Dermis microvascular lymphatic vessel endothelial cell (primary cell): ENCODE results near the gene LRRC47. TPM values are rescaled to one million over a fixed set of nuclear protein-coding genes. Genes with fewer than 3 reads are reported as not detected.

Experiments used
- DNase-seq, 2 donors: peaks; one replicate each; pipeline versions ENCODE4 v3.0.0 to v3.0.0-alpha.2; 2010; ENCODE audit warnings: low read depth in 2 of 2
- total RNA-seq: library from RNA; depleted of rRNA; stranded (reverse); fragments of >200 nt; gene quantifications from 2 replicates; pipeline ENCODE4 v1.2.1, GENCODE V29; 2014

The LRRC47 gene
- total RNA-seq, 1 donor from 2014 or later = 20.2 TPM

- no peak for DNase-seq
Measured at GRCh38 chr1:3772715-3773571, 23.4 kb downstream of the LRRC47 start, which contains the start of gene SMIM1. SMIM1 (plus strand) TSS chr1:3772749; CDS start chr1:3775374, 2,625 bp downstream.

GRCh38 chr1:3772027-3772714 is 24.1 kb downstream of the LRRC47 start:
- DNase-seq = peak; percentile 38 to 80

GRCh38 chr1:3771108-3772026 is 24.9 kb downstream of the LRRC47 start:
- no peak for DNase-seq

DNA sequence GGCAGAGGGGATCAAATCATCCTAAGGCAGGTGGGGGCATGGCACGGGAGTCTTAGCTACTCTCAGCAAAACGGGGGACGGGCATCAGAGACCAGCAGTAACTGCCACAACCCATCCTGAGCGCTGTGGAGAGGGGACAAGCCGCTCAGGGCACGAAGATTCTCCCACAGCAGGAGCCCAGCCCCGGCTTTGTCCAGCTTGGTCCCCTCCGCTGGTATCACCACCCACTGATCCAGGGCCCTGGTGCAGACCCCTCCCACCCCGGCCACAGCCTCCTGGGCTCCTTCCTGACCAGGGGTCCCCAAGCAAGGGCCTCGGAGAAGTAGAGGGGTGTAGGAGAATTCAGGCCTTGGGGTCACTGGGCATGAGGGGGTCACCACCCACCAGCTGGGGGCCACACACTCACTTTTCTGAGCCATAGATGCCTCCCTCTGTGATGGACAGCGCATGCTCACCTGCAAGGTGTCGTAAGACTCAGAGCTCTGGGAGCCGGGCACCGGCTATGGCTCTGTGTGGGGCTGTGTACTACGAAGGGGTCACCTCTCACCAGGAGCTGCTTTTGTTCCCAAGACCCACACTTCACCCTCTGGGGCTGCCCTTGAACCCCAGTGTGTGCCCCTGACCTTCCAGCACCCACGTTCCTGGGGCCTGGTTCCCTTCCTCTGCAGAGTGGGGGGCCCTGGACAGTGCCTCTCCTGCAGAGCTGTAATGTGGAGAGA is 26.1 kb downstream of the LRRC47 start:
- no peak for DNase-seq

- DNase-seq = no peak
Measured at GRCh38 chr1:3768811-3769390, 27.4 kb downstream of the LRRC47 start.

DNA sequence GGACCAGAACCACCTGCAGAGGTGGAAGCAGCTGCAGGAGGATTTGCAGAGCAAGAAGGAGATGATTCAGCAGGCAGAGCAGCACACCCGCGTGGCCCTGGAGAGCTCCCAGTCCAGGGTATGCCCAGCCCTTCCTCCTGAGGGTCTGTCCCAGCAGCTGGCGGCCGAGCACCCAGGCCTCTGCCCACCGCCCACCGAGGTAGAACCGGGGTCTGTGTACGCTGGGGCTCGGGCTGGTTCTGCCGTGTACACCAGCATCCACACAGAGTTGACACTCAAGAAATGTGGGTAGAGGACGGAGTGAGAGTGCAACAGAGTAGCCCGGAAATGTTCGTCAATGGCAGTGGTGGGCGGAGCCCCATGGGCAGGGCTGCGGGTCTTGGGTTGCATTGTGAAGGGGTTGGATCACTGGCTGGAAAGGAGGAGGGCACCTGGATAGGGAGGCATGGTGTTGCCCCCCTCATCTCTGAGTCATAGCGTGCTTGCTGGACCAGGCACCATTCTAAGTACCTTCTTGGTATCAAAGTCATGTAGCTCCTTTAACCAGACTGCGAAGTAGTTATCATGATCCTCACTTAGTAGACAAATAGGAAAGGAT is 28.9 kb downstream of the LRRC47 start:
- DNase-seq = no peak

DNA sequence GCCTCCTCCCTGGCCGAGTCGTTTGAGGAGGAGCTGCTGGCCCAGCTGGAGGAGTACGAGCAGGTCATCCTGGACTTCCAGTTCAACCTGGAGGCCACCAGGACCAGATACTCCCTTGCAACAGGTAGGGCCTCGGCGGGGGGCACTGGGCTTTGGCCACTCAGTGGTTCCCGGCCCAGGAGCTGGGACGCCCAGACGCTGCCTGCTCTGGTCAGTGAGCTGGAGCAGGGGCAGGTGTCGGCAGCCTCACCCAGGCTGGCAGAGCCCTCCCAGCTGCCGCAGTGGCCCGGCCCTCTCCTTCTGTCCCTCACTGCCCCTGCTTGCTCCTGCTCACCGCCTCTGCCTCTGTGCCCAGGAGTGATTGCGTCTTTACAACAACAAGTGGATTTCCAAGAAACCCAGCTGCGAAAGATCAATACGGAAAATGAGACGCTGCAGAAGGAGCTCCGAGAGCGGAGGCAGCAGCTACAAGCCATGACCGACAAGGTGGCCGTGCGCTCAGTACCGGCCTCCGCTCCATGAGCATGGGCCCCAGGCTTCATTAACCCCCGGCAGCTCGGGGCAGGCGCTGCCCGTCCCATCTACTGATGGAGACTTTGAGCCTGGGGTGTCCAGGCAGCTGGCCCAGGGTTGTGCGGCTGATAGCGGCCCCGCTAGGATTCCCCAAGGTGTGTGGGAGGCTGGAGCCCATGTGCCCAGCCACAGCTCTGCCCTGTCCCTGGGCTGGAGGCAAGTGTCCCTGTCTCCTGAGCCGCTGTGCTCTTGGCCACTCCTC is 32.8 kb downstream of the LRRC47 start:
- no peak for DNase-seq

DNA sequence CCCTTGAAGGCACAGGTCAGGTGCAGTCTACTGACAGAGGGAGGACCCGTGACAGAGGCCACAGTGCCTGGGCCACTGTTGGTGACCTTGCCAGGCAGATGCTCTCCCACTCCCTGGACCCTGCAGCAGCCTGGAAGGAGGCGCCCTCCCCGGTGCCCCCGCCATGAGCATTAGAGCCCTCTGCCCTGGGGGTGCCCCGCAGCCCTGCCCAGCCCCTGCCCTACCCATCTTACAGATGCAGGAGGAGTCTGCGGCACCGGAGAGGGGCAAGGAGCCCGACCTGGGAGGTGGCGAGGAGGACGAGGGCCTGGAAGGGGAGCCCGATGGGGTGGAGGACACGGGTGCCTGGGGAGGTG is 33.4 kb downstream of the LRRC47 start:
- DNase-seq = no peak

DNA sequence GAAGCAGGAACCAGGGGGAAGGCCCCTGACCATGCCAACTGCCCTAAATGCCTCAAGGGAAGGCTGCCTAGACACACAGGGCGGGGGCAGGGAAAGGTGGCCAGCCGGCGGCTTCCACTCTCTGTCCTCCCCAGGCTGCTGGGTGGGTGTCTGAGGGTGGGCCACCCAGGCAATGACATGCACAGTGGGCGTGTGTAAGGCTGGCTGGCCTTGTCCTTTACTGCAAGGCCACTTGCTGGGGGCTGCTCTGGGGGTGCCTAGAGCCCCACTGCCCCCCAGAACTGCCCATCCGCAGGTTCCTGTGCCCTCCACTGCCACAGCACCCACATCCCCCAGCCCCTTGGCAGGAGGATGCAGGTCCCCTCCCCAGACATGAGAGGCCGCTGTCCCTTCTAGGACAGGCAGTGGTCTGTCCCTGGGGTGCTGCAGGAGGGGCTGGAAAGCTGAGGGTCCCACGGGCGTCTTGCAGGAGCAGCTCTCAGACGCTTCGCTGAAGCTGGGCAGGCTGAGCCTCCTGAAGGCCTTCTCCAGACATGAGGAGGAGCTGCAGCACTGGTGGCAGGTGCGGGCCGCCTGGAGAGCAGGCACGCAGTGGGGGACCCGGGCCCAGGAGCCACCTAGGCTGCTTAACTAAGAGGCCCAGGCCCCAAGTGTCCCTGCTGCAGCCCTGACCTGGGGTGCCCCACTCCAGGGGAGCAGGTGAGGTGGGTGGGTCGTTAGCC is 34.0 kb downstream of the LRRC47 start:
- DNase-seq = no peak

GRCh38 chr1:3761296-3762010 is 34.8 kb downstream of the LRRC47 start:
- DNase-seq = no peak

DNA sequence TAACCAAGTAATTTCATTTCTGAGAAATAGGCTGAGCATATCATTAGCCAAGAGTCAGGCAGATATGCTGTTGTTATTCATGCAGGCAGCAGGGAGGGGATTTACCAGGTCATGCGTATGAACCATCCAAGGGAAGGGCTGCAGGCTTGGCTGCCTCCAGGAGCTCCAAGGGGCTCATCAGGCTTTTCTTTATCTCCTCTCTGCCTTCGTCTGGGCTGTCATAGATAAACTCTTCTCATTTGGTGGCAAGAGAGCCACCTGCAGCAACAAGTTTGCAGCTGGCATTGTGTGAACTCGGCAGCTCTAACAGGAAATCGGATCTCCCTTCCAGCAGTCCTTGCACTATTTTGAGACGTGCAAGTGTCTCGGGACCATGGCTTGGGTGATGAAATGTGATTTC is 36.5 kb downstream of the LRRC47 start:
- DNase-seq = no peak

DNA sequence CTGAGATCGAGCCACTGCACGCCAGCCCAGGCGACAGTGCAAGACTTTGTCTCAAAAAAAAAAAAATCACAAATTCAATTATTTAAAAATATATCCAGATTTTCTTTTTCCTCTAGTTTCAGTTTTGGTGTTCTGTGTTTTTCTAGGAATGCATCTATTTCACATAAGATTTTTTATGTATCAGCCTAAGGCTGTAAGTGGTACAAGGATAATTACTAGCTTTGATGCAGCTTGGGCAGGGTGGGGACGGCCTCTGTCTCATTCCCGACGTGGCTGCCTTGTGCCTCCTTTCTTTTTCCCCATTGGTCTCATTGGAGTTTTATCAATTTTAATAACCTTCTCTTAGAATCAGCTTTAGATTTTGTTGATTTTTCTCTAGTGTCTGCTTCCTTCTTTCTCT is 37.1 kb downstream of the LRRC47 start:
- no peak for DNase-seq

- no peak for DNase-seq
Measured at GRCh38 chr1:3756394-3756793, 39.9 kb downstream of the LRRC47 start.

DNA sequence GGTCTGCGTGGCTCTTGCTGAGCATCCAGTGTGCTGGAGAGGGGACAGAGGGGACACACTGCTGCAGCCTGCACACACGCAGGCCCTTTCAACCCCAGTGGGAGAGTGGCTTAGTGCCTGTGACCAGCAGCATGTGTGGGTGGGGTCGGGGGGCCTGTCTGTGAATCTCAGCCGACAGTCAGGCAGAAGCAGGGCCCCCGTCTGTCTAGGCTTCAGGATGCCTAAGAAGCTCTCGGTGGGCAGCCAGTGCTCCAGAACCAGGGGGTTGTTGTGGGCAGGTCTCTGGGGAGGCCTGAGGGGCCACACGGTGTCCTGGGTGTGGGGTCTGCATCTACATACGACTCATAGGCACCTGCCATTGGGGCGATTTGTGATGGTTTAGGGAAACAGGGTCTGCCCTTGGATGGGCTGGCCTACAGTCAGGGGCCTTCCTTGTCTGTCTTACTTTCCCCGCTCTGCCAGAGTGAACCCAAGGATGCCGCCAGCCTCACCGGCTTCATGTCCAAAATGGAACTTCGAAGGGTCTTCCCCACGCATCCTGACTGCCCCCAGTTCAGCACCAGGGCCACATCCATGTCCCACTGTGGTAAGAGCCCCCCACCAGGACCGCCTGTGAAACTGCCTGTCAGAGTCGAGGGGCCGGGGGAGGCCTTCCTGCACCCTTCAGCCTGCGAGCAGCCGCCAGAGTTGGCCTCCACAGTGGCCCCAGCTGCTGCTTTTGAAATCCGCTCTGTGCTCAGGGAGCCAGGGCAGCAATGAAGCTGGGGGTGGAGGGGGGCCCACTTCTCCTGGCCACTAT is 42.4 kb downstream of the LRRC47 start:
- DNase-seq = no peak

- no peak for DNase-seq
Measured at GRCh38 chr1:3752400-3752945, 43.8 kb downstream of the LRRC47 start, which contains the start of gene CCDC27. CCDC27 (plus strand) TSS chr1:3752450; CDS start chr1:3752482, 32 bp downstream.

GRCh38 chr1:3750741-3751140 is 45.6 kb downstream of the LRRC47 start:
- DNase-seq = no peak

- no peak for DNase-seq
Measured at GRCh38 chr1:3749512-3749911, 46.8 kb downstream of the LRRC47 start.
